WI38 (cell line): Measurements from ENCODE around the gene ZNF684.
A peak's percentile ranks its signal among the peaks of the same experiment; 100 is the strongest.
"Not testable (repeated sequence)": the region's sequence is repeated elsewhere in the genome, so short reads cannot be mapped to it uniquely, and the experiment has no call there.

Experiments
- H3K4me3 ChIP-seq: 2 replicates; pipeline ENCODE4 v1.5.1; 2011; ENCODE audit warnings: low read depth, mild to moderate bottlenecking, control low read depth, low read length
- TF ChIP-seq, protein P1 (sequence below): IDR thresholded peaks from 2 replicates; pipeline ENCODE4 v1.5.1; 2012; ENCODE audit warnings: low read depth, mild to moderate bottlenecking, control low read depth, low read length

ZNF684 gene

DNA sequence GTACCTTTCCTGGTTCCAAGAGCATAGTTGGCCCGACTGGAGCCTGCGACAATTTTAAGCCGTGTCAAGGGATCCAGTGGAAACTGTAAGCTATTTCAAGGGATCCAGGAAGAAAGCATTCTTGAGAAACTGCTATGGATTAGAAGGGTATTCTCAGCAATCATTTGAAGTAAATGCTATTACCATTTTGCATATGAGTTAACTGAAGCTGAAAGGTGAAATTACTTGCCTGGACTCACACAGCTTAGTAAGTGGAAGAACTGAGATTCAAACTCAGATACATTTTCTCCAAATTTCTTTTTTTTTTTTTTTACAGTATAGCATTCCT, 589 bp downstream of the ZNF684 start:
- H3K4me3 ChIP-seq, result peak overlapping the region; percentile 74
- TF ChIP-seq, protein P1, sequence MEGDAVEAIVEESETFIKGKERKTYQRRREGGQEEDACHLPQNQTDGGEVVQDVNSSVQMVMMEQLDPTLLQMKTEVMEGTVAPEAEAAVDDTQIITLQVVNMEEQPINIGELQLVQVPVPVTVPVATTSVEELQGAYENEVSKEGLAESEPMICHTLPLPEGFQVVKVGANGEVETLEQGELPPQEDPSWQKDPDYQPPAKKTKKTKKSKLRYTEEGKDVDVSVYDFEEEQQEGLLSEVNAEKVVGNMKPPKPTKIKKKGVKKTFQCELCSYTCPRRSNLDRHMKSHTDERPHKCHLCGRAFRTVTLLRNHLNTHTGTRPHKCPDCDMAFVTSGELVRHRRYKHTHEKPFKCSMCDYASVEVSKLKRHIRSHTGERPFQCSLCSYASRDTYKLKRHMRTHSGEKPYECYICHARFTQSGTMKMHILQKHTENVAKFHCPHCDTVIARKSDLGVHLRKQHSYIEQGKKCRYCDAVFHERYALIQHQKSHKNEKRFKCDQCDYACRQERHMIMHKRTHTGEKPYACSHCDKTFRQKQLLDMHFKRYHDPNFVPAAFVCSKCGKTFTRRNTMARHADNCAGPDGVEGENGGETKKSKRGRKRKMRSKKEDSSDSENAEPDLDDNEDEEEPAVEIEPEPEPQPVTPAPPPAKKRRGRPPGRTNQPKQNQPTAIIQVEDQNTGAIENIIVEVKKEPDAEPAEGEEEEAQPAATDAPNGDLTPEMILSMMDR, result no peak

DNA sequence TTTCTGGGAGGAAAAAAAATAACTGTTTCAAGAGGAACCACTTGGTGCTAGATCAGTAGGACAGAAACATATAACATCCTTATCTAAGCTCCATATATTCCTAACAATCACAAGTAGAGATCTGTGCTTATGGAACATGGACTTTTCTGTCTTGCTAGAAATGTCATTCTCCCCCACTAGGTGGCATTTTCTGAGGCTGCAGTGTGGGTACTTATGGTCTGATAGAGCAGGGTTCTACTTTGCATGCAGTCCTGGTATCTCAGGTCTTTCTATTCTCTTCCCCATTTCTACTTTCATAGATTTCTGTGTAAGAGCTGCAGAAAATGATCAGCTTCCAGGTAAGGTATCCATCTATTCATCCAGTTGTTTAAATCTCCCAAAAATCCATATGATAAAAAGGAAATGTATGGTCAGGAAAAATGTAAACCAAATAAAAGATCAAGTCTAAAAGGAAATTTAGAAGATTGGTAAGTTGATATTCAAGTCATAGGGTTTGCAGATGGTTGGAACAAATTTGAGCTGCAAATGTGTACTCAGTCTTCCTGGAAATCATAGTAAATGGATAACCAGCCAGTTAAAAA, 1.5 kb downstream of the ZNF684 start:
- H3K4me3 ChIP-seq, result no peak overlapping the region
- TF ChIP-seq, protein P1, result peak; percentile 39; the same call in 1 of the 2 replicates

DNA sequence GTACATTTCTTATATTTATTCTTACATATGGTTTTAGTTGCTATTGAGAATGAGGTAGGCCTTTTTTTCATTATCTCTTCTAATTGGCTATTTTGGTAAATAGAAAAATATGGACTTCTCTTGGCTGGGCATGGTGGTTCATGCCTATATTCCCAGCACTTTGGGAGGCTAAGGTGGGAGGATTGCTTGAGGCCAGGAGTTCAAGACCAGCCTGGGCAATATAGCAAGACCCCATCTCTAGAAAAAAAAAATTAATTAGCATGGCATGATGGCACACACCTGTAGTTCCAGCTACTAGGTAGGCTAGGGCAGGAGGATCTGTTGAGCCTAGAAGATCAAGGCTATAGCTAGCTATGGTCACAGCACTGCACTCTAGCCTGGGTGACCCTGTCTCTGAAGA, 3.2 kb downstream of the ZNF684 start:
- TF ChIP-seq, protein P1, result no peak
- no peak overlapping the region for H3K4me3 ChIP-seq

DNA sequence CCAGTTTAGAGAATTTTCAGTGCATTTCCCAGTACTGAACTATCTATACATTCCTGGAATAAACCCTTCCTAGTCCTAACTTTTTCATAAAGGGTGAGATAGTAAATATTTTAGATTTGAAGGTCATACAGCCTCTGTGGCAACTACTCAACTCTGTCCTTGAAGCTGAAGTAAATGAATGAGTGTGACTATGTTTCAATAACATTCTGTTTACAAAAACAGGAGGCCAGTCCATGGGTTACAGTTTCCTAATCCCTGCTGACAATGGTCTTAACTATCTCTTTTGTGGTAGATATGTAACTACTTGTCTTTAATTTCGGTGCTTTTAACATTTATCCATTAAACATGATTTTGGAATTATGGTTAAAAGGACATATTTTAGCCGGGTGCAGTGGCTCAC, 4.3 kb downstream of the ZNF684 start:
- no peak overlapping the region for H3K4me3 ChIP-seq
- TF ChIP-seq, protein P1, result no peak

DNA sequence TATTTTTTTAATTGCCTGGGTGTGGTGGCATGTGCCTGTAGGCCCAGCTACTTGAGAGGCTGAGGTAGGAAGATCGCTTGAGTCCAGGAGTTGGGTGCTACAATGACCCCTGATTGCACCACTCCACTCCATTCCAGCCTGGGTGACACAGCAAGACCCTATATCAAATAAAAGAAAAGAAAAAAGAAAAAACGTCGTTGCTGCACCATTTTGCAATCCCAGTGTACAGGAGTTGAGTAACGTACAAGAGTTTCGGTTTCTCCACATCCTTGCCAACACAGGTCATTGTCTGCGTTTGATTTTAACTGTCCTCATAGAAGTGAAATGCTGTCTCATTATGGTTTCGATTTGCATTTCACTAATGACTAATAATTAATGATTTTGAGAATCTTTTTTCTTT, 7.9 kb downstream of the ZNF684 start:
- TF ChIP-seq, protein P1, result no peak
- no peak overlapping the region for H3K4me3 ChIP-seq

DNA sequence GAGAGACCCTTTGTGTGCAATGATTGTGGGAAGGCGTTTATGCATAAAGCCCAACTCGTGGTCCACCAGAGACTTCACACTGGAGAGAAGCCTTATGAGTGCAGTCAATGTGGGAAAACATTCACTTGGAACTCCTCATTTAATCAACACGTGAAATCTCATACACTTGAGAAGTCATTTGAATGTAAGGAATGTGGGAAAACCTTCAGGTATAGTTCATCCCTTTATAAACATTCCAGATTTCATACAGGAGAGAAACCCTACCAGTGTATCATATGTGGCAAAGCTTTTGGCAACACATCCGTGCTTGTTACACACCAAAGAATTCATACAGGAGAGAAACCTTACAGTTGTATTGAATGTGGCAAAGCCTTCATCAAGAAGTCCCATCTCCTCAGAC, 15.5 kb downstream of the ZNF684 start:
- TF ChIP-seq, protein P1, result no peak
- no peak overlapping the region for H3K4me3 ChIP-seq

DNA sequence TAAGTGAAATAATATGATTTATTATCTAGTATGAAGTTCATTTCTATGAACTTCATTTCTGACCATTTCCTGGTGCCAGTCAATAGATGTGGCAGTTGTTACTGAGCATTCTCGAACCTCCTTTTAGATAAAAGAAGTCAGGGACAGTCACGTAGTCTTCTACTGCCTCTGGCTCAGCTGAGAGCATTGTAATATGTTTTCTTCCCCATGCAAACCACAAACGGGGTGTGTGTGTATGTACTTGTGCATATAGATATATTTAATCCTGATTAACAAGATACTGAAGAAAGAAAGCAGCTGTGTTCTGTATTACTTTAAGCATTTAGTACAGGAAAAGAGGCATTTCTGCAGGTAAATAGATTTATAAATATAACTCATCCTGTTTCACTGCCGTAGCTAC, 21.6 kb downstream of the ZNF684 start:
- H3K4me3 ChIP-seq, result no peak overlapping the region
- TF ChIP-seq, protein P1, result no peak

DNA sequence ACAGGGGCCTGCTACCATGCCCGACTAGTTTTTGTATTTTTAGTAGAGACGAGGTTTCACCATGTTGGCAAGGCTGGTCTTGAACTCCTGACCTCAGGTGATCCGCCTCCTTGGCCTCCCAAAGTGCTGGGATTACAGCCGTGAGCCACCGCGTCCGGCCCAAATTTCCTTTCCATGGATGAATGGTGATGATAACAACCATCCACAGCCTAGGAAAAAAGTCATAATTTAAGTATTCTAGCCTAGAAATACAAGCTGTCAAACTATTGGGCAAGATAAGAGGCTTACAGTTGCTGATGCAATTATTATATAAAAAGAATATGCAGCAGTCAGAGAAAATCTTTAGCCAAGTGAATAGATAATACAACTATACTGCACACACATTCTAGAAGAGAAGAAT, 23.4 kb downstream of the ZNF684 start:
- H3K4me3 ChIP-seq, result not testable (repeated sequence)
